ENCODE results near the gene WDR35.

Gene WDR35

GRCh38 chr2:19865151-19865550 is 124.8 kb downstream of the WDR35 start:
- Mint-ChIP-seq H3K27ac (peak overlapping the region in 1 of 3 experiments; percentile 63), H3K4me3 (no peak overlapping the region)
- TF ChIP-seq CTCF (IDR thresholded peaks at IDR 0.05; ENCODE audit: unreplicated experiment in 3 of 3), result no peak

GRCh38 chr2:19864381-19864780 is 125.5 kb downstream of the WDR35 start:
- Mint-ChIP-seq H3K27me3 (ENCODE audit: low read depth) (peaks cover 23% of the 10 kb centered on the region), H3K4me1 (peaks cover 22% of the 10 kb centered on the region), H3K36me3 (ENCODE audit: low read depth) (no peaks in the 10 kb centered on the region), H3K27ac (peak overlapping the region in 1 of 3 experiments; percentile 23), H3K4me3 (peak overlapping the region in 1 of 3 experiments; percentile 29), H3K9me3 (no peaks in the 10 kb centered on the region)
- TF ChIP-seq CTCF (IDR thresholded peaks at IDR 0.05; ENCODE audit: unreplicated experiment in 3 of 3), result no peak

More at GRCh38 chr2:19865151-19865550, 124.8 kb downstream of the WDR35 start:
- peaks cover 27% of the 10 kb centered on the region for H3K4me1 Mint-ChIP-seq
- H3K36me3 Mint-ChIP-seq (ENCODE audit: low read depth), result no peaks in the 10 kb centered on the region
- H3K9me3 Mint-ChIP-seq, result no peaks in the 10 kb centered on the region
- H3K27me3 Mint-ChIP-seq (ENCODE audit: low read depth), result peaks cover 22% of the 10 kb centered on the region

- Mint-ChIP-seq H3K9me3 (no peaks in the 10 kb centered on the region), H3K27ac (peak overlapping the region in 2 of 3 experiments; percentile 16 to 72), H3K27me3 (ENCODE audit: low read depth) (peaks cover 19% of the 10 kb centered on the region), H3K4me3 (no peak overlapping the region), H3K36me3 (ENCODE audit: low read depth) (no peaks in the 10 kb centered on the region), H3K4me1 (peaks cover 18% of the 10 kb centered on the region)
- TF ChIP-seq CTCF (IDR thresholded peaks at IDR 0.05; ENCODE audit: unreplicated experiment in 3 of 3), result peak; percentile 97 to 98 (median 98)
These were observed 126.4 kb downstream of the WDR35 start for GRCh38 chr2:19863303-19864041.

- peak overlapping the region in 1 of 3 experiments; percentile 30 for H3K4me3 Mint-ChIP-seq
- H3K27me3 Mint-ChIP-seq (ENCODE audit: low read depth), result peaks cover 14% of the 10 kb centered on the region
- peaks cover 13% of the 10 kb centered on the region for H3K4me1 Mint-ChIP-seq
- no peaks in the 10 kb centered on the region for H3K36me3 Mint-ChIP-seq (ENCODE audit: low read depth)
- H3K27ac Mint-ChIP-seq, result peak overlapping the region in 1 of 3 experiments; percentile 31
- no peak for TF ChIP-seq CTCF (IDR thresholded peaks at IDR 0.05; ENCODE audit: unreplicated experiment in 3 of 3)
- no peaks in the 10 kb centered on the region for H3K9me3 Mint-ChIP-seq
These were observed 128.1 kb downstream of the WDR35 start for GRCh38 chr2:19861813-19862212.

Measured in nephron (organoid).